ENCODE results near the gene TMEM156.

TMEM156 gene

DNA sequence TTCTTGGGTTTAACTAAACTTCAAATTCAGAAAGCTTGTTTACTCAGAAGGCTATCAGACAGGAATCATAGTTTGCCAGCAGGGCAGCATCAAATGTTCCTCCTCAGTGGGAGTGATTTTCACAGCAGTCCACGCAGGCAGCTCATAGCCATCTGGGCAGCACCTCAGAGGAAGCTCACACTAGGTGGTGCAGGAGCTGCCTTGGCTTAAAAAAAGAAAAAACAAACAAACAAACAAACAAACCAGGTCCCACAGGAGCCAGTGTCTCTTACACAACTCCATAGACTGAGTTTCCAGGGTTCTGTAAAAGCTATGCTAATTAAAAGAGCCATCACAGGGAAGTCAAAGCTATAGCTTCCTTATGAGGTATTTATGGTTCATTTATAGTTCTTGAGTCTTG is 19.3 kb upstream of the TMEM156 start:
- Mint-ChIP-seq H3K4me1 (peaks cover 11% of the 10 kb centered on the region), H3K27ac (ENCODE audit: low read depth) (no peak overlapping the region), H3K36me3 (ENCODE audit: insufficient read depth) (no peaks in the 10 kb centered on the region), H3K4me3 (no peak overlapping the region), H3K27me3 (no peaks in the 10 kb centered on the region), H3K9me3 (no peaks in the 10 kb centered on the region)
- DNase-seq (ENCODE audit: low spot score in 2 of 2) (no peak), ATAC-seq (replicated peaks; ENCODE audit: extremely low read depth, poor library complexity, severe bottlenecking) (no peak)

DNA sequence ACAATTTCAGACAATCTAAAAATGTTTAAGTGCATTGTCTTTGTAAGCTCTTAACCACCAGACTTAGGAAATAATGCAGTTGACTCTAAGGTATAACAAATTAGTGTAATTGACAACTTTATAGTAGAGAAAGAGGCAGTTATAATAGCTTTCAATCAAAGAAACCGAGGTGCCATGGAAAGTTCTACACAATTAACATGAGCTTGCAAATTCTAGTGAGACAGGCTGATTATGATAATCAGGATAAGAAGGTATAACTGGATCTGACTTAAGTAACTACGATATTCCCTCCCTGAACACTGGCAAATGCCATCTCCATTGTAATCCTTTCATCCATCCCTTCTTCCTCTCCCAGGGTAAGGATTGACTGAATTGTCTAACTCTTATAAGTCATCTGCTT is 18.4 kb upstream of the TMEM156 start:
- Mint-ChIP-seq H3K36me3 (ENCODE audit: insufficient read depth) (no peaks in the 10 kb centered on the region), H3K27me3 (no peaks in the 10 kb centered on the region), H3K4me1 (peaks cover 19% of the 10 kb centered on the region), H3K9me3 (no peaks in the 10 kb centered on the region), H3K4me3 (no peak overlapping the region), H3K27ac (ENCODE audit: low read depth) (no peak overlapping the region)
- ATAC-seq (replicated peaks; ENCODE audit: extremely low read depth, poor library complexity, severe bottlenecking) (no peak), DNase-seq (ENCODE audit: low spot score in 2 of 2) (no peak)

DNA sequence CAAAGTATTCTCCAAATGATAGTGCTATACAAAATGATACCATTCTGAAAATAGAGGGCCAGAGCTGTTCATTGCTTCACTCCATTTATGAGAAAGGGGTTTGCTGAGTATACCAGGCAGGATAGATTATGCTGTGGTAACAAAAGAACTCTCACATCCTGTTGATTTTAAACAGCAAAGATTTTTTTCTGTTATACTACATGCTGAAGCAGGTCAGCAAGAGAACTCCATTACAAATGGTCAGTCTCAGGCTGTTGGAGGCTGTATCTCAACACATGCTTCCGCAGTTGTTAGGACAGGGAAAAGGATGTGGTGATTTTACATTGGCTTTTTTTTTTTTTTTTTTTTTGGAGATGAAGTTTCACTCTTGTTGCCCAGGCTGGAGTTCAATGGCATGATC is 16.1 kb upstream of the TMEM156 start:
- H3K4me3 Mint-ChIP-seq: no peak overlapping the region
- peaks cover 7% of the 10 kb centered on the region for H3K36me3 Mint-ChIP-seq (ENCODE audit: insufficient read depth)
- DNase-seq (ENCODE audit: low spot score in 2 of 2): no peak
- no peaks in the 10 kb centered on the region for H3K9me3 Mint-ChIP-seq
- no peak overlapping the region for H3K27ac Mint-ChIP-seq (ENCODE audit: low read depth)
- H3K27me3 Mint-ChIP-seq: no peaks in the 10 kb centered on the region
- no peak for ATAC-seq (replicated peaks; ENCODE audit: extremely low read depth, poor library complexity, severe bottlenecking)
- H3K4me1 Mint-ChIP-seq: peaks cover 27% of the 10 kb centered on the region

DNA sequence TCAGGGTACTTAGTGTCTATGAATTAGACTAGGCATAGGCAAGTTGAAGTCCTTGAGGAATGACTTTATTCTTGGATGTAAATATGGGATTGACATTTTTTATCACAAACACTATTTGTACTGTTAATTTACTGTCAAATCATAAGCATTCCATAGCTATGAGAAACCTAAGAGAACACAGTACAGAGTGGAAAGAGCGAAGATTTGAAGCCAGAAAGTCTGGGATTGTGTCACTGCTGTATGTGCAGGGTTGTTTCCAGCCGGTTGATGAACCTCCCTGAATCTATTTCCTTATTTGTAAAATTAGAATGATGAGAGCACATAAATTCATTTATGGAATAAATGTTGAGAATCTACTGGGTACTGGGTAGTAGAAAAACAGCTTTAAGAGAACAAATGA is 15.5 kb upstream of the TMEM156 start:
- no peak for DNase-seq (ENCODE audit: low spot score in 2 of 2)
- no peaks in the 10 kb centered on the region for H3K27me3 Mint-ChIP-seq
- H3K4me1 Mint-ChIP-seq: peaks cover 31% of the 10 kb centered on the region
- H3K9me3 Mint-ChIP-seq: no peaks in the 10 kb centered on the region
- no peak for ATAC-seq (replicated peaks; ENCODE audit: extremely low read depth, poor library complexity, severe bottlenecking)
- no peak overlapping the region for H3K27ac Mint-ChIP-seq (ENCODE audit: low read depth)
- no peak overlapping the region for H3K4me3 Mint-ChIP-seq
- H3K36me3 Mint-ChIP-seq (ENCODE audit: insufficient read depth): peaks cover 7% of the 10 kb centered on the region

DNA sequence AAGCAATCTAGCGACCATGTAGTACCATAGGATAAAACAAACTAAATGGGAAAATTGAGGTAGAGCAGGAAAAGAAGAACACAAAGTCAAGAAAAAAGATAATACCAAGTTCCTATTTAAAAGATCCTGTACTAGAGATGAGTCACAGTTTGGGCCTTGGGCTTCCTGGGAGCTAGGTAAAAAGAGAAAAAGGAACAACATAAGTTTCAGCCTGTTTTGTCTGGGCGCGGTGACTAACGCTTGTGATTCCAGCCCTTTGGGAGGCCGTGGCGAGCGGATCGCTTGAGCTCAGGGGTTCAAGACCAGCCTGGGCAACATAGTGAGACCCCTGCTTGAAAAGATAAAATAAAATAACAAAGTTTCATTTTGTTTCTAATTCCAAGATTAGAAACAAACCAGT is 14.0 kb upstream of the TMEM156 start:
- Mint-ChIP-seq H3K27ac (ENCODE audit: low read depth) (peak overlapping the region; percentile 79), H3K4me3 (peak overlapping the region; percentile 88), H3K4me1 (peaks cover 31% of the 10 kb centered on the region), H3K9me3 (no peaks in the 10 kb centered on the region), H3K27me3 (no peaks in the 10 kb centered on the region), H3K36me3 (ENCODE audit: insufficient read depth) (peaks cover 7% of the 10 kb centered on the region)
- DNase-seq (ENCODE audit: low spot score in 2 of 2): no peak
- ATAC-seq (replicated peaks; ENCODE audit: extremely low read depth, poor library complexity, severe bottlenecking): no peak

DNA sequence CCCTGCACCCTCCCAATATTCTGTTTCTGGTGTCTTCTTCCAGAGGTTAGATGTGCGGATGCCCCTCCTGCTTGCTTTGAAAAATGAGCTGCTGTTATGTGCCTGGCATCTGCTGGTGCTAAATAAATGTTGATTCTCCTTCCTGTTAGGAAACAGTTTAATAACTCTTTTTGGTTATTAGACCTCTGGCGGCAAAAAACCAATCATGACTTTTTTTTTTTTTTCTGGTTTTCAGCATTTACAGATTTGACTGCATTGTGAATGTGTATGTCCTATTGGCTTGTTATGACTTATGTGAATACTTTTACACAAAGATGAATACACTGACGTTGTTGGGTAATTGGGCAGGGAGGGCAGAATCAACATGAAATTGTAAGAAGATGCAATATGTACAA is 13.6 kb upstream of the TMEM156 start:
- peak overlapping the region; percentile 88 for H3K4me3 Mint-ChIP-seq
- no peaks in the 10 kb centered on the region for H3K9me3 Mint-ChIP-seq
- no peaks in the 10 kb centered on the region for H3K27me3 Mint-ChIP-seq
- peaks cover 7% of the 10 kb centered on the region for H3K36me3 Mint-ChIP-seq (ENCODE audit: insufficient read depth)
- ATAC-seq (replicated peaks; ENCODE audit: extremely low read depth, poor library complexity, severe bottlenecking): no peak
- peaks cover 31% of the 10 kb centered on the region for H3K4me1 Mint-ChIP-seq
- peak overlapping the region; percentile 79 for H3K27ac Mint-ChIP-seq (ENCODE audit: low read depth)
- DNase-seq (ENCODE audit: low spot score in 2 of 2): no peak

DNA sequence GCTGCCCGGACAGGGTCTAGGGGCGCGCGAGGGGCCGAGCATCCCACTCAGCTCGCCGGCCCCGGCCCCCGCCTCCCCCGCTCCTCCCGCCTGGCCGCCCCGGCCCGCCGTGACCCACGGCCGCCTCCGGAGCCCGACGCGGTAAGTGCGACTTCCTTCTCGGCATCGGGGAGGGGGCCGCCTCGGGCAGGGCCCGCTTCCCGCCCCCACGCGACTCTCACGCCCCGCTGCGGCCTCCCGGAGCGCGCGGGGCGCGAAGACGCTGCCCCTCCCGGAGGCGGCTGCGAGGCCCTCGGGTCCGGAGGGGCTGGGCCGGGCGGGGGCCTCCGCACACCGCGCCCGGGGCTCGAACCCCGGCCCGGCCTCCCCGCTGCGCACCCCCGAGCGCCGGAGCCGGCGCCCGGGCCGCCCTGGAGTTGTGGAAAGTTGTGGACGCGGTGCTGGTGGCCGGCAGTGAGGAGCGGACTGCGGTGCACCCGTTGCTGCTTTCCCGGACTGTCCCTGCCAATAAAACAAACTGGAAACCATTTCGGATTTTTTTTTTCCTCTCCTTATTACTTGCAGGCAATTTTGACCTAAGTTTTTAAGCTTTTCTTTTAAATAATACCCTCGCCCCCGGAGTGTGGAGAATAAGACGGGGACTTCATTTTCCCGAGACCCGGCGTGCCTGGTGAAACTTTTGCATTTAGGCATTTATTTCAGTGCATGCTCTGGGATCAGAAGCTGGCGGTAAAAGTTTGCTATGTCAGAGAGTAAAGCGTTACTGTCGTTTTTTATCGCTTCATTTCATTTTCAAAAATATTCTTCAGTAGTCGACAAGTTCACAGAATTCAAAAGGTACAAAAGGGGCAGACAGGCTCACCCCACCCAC is 13.0 kb upstream of the TMEM156 start:
- ATAC-seq (replicated peaks; ENCODE audit: extremely low read depth, poor library complexity, severe bottlenecking): peak; percentile 21
- H3K36me3 Mint-ChIP-seq (ENCODE audit: insufficient read depth): peaks cover 7% of the 10 kb centered on the region
- peaks cover 31% of the 10 kb centered on the region for H3K4me1 Mint-ChIP-seq
- peak; percentile 20 to 25 for DNase-seq (ENCODE audit: low spot score in 2 of 2)
- H3K27ac Mint-ChIP-seq (ENCODE audit: low read depth): peak overlapping the region; percentile 79
- no peaks in the 10 kb centered on the region for H3K9me3 Mint-ChIP-seq
- no peaks in the 10 kb centered on the region for H3K27me3 Mint-ChIP-seq
- peak overlapping the region; percentile 88 for H3K4me3 Mint-ChIP-seq

DNA sequence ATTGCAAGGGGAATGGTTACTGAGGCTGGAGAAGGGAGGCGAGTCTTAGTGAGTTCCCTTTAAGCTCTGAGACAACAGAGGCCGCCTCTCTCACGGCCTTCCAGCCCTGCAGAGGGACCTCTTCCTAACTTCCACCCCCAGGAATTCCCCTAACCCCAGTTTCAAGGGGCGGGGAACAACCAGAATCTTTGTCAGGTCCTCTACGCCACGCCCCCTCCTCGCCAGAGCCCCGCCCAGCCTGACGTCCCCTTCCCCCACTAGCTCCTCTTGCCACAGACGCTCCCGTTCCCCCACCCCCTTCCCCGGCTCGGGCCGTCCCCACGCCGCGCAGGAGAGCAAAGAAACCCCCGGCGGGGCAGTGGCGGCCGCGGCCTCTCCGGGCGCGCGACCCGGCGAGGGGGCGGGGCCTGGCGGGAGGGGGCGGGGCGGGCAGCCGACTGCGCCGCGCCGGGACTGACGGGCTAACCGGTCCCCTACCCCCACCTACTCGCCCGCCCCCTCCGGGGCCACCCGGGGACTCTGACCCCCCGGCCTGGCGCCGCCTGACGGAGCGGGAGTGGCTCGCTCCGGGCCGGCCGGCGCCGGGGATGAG is 12.3 kb upstream of the TMEM156 start:
- Mint-ChIP-seq H3K27me3 (no peaks in the 10 kb centered on the region), H3K9me3 (no peaks in the 10 kb centered on the region), H3K36me3 (ENCODE audit: insufficient read depth) (peaks cover 7% of the 10 kb centered on the region), H3K4me1 (peaks cover 31% of the 10 kb centered on the region), H3K4me3 (peak overlapping the region; percentile 88), H3K27ac (ENCODE audit: low read depth) (peak overlapping the region; percentile 87)
- ATAC-seq (replicated peaks; ENCODE audit: extremely low read depth, poor library complexity, severe bottlenecking): peak; percentile 81
- DNase-seq (ENCODE audit: low spot score in 2 of 2): peak; percentile 91 to 92

DNA sequence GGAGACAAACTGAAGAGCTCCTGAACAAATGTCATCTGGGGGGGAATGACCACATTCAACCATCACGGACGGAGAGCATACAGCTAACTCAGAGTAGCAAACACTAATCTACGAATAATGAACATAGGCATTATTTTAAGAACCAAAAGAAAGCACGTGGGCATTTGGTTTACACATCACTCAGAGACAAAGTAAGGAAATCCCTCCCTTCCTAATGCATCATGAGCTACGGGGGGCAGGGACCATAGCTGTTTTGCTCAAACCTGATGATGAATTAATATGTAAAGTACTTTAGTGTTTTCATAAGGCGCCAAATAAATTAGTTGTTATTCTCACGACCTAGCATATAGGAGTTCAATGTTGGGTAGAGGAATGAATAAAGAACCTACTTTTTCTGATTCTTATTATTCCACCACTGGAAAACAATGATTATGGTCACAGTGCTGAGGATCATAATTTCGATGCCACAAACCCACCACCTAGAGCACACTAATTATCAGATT is 11.7 kb upstream of the TMEM156 start:
- no peak for ATAC-seq (replicated peaks; ENCODE audit: extremely low read depth, poor library complexity, severe bottlenecking)

DNA sequence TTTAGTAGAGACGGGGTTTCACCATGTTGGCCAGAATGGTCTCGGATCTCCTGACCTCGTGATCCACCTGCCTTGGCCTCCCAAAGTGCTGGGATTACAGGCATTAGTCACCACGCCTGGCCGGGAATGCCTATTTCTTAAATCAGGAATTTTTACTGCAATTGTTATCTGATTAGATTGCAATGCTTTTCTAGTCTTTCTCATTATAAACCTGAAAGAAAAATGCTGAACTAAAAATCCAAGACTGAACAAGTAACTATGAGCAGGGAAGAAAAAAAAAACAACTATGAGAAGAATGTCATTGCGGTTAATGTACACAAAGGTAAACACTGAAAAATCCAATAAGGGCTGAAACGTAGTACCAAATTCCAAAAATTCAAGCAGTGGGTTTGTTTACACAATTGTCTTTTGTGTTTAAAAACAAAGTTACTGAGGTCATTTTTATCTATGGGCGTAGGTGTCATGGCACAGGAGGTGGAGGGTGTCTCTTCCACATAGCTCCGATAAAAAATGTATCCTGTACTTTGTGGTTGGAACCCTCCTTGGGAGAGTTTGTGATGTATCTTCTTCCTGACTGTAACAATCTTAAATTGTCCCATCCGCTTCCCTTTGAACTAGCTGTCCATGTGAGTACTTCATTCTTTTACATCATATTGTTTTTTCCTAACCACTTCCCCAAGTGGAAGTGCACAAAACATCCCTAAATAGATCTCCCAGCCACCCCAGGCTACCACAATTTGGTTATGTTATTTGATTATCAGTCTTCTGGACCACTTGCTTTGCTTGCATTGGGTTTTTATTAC is 11.1 kb upstream of the TMEM156 start:
- no peak for ATAC-seq (replicated peaks; ENCODE audit: extremely low read depth, poor library complexity, severe bottlenecking)
- no peaks in the 10 kb centered on the region for H3K9me3 Mint-ChIP-seq
- H3K4me1 Mint-ChIP-seq: peaks cover 30% of the 10 kb centered on the region

More for the DNA sequence above, 11.7 kb upstream of the TMEM156 start:
- DNase-seq (ENCODE audit: low spot score in 2 of 2): no peak
- Mint-ChIP-seq H3K4me1 (peaks cover 31% of the 10 kb centered on the region), H3K9me3 (no peaks in the 10 kb centered on the region), H3K27me3 (no peaks in the 10 kb centered on the region), H3K27ac (ENCODE audit: low read depth) (peak overlapping the region; percentile 87), H3K4me3 (peak overlapping the region; percentile 88), H3K36me3 (ENCODE audit: insufficient read depth) (peaks cover 7% of the 10 kb centered on the region)

DNA sequence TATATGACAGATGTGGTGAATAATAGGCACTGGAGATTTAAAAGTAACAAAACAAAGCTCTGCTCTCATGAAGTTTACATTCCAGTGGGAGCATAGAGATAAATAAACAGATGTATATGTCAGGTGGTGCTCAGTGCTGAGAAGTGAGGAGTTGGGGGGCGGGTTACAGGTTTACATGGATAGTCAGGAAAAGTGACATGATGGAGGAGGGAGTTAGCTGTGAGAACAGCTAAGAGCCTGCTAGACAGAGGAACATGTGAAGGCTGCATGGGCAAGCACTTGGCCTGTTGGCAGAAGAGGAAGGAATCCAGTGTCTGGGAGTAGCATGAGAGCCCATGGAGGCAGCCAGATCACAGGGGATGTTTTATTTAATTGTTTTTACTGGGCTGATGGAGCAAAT is 10.2 kb upstream of the TMEM156 start:
- no peak overlapping the region for H3K27ac Mint-ChIP-seq (ENCODE audit: low read depth)
- H3K27me3 Mint-ChIP-seq: no peaks in the 10 kb centered on the region
- peaks cover 7% of the 10 kb centered on the region for H3K36me3 Mint-ChIP-seq (ENCODE audit: insufficient read depth)
- no peak overlapping the region for H3K4me3 Mint-ChIP-seq
- no peak for ATAC-seq (replicated peaks; ENCODE audit: extremely low read depth, poor library complexity, severe bottlenecking)
- DNase-seq (ENCODE audit: low spot score in 2 of 2): no peak
- H3K9me3 Mint-ChIP-seq: no peaks in the 10 kb centered on the region
- peaks cover 28% of the 10 kb centered on the region for H3K4me1 Mint-ChIP-seq

More for the DNA sequence above, 11.1 kb upstream of the TMEM156 start:
- Mint-ChIP-seq H3K36me3 (ENCODE audit: insufficient read depth) (peaks cover 7% of the 10 kb centered on the region), H3K27me3 (no peaks in the 10 kb centered on the region), H3K27ac (ENCODE audit: low read depth) (peak overlapping the region; percentile 87), H3K4me3 (peak overlapping the region; percentile 88)
- no peak for DNase-seq (ENCODE audit: low spot score in 2 of 2)

DNA sequence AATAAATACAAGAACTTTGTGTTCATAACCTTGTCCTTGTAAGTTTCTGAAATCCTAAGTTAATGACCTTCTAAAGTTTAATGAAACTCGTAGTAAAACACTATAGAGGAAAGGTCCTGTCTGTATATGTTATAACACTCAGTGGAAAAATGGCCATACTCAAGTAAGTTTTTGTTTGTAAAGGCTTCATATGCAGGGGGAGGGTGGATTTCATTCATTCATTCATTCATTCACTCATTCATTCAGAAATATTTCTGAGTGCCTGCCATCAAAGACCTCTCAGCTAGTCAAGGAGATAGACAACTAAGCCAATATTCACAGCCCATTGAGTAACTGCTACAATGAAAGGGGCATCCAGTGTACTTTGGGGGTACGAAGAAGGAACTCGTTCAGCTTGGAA is 6.9 kb upstream of the TMEM156 start:
- no peaks in the 10 kb centered on the region for H3K36me3 Mint-ChIP-seq (ENCODE audit: insufficient read depth)
- ATAC-seq (replicated peaks; ENCODE audit: extremely low read depth, poor library complexity, severe bottlenecking) (no peak), DNase-seq (ENCODE audit: low spot score in 2 of 2) (no peak)
- no peak overlapping the region for H3K4me3 Mint-ChIP-seq
- no peaks in the 10 kb centered on the region for H3K9me3 Mint-ChIP-seq
- no peak overlapping the region for H3K27ac Mint-ChIP-seq (ENCODE audit: low read depth)
- peaks cover 18% of the 10 kb centered on the region for H3K4me1 Mint-ChIP-seq
- H3K27me3 Mint-ChIP-seq: no peaks in the 10 kb centered on the region
